ENCODE measurements around the gene MYCL.

MYCL gene

GRCh38 chr1:39854738-39855137 lies 47.0 kb downstream of the MYCL start:
- ATAC-seq (ENCODE audit: insufficient read depth, low read depth) (no peak), DNase-seq (no peak)
- Histone ChIP-seq H3K4me1 (ENCODE audit: insufficient read depth, low read length) (no peaks in the 10 kb centered on the region), H3K27ac (ENCODE audit: low read length) (no peak overlapping the region), H3K9ac (ENCODE audit: low read depth, low read length) (no peak overlapping the region), H3K9me3 (ENCODE audit: insufficient read depth, low read length, severe bottlenecking) (no peaks in the 10 kb centered on the region), H3K27me3 (ENCODE audit: insufficient read depth, low read length, poor library complexity) (no peaks in the 10 kb centered on the region), H2AFZ (ENCODE audit: low read depth, low read length) (no peak overlapping the region), H3K4me2 (ENCODE audit: insufficient read depth, low read length) (no peak overlapping the region), H3K4me3 (ENCODE audit: low read depth in 1 of 2, low read length in 2 of 2) (no peak overlapping the region), H3K36me3 (ENCODE audit: insufficient read depth, low read length) (peaks cover 54% of the 10 kb centered on the region; the same call in 1 of the 2 replicates), H3K79me2 (ENCODE audit: insufficient read depth, low read length) (peaks cover 27% of the 10 kb centered on the region), H4K20me1 (ENCODE audit: insufficient read depth, low read length) (peaks cover 7% of the 10 kb centered on the region; the same call in 1 of the 2 replicates)
- TF ChIP-seq CTCF (IDR thresholded peaks at IDR 0.05; ENCODE audit: borderline replicate concordance, extremely low read depth, low read length, poor library complexity, severe bottlenecking) (no peak), EZH2 (IDR thresholded peaks at IDR 0.05; ENCODE audit: borderline replicate concordance, low read depth, low read length, severe bottlenecking) (no peak)

GRCh38 chr1:39854314-39854713 lies 47.4 kb downstream of the MYCL start:
- H3K79me2 ChIP-seq (ENCODE audit: insufficient read depth, low read length), result peaks cover 23% of the 10 kb centered on the region

DNA sequence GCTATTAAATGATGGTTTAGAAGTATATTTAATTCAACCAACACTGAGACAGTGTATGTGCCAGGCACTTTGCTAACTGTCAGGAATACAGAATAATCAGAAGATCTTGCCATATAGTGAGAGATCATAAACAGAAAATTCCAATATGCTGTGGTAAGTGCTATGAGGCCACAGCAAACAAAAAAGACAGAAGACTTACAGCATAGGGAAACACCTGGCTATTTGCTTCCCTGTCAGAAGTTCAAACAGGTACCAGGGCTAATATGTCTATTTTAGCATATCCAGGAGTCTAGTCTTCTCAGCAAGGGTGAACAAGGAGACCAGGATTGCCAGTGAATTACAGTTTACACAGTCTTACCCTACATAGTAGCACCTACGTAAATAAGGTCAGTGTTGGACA lies 48.8 kb downstream of the MYCL start:
- Histone ChIP-seq H2AFZ (ENCODE audit: low read depth, low read length) (no peak overlapping the region), H3K9me3 (ENCODE audit: insufficient read depth, low read length, severe bottlenecking) (no peaks in the 10 kb centered on the region), H3K4me1 (ENCODE audit: insufficient read depth, low read length) (no peaks in the 10 kb centered on the region), H3K4me3 (ENCODE audit: low read depth in 1 of 2, low read length in 2 of 2) (no peak overlapping the region), H3K4me2 (ENCODE audit: insufficient read depth, low read length) (no peak overlapping the region), H3K9ac (ENCODE audit: low read depth, low read length) (no peak overlapping the region), H3K36me3 (ENCODE audit: insufficient read depth, low read length) (peaks cover 66% of the 10 kb centered on the region), H3K79me2 (ENCODE audit: insufficient read depth, low read length) (peaks cover 11% of the 10 kb centered on the region; the same call in 1 of the 2 replicates), H3K27ac (ENCODE audit: low read length) (no peak overlapping the region), H3K27me3 (ENCODE audit: insufficient read depth, low read length, poor library complexity) (no peaks in the 10 kb centered on the region), H4K20me1 (ENCODE audit: insufficient read depth, low read length) (peaks cover 7% of the 10 kb centered on the region; the same call in 1 of the 2 replicates)
- TF ChIP-seq CTCF (IDR thresholded peaks at IDR 0.05; ENCODE audit: borderline replicate concordance, extremely low read depth, low read length, poor library complexity, severe bottlenecking) (no peak), EZH2 (IDR thresholded peaks at IDR 0.05; ENCODE audit: borderline replicate concordance, low read depth, low read length, severe bottlenecking) (no peak)
- DNase-seq, result no peak
- ATAC-seq (ENCODE audit: insufficient read depth, low read depth), result no peak

More at GRCh38 chr1:39854314-39854713, 47.4 kb downstream of the MYCL start:
- H3K36me3 ChIP-seq (ENCODE audit: insufficient read depth, low read length), result peaks cover 58% of the 10 kb centered on the region
- no peak overlapping the region for H3K4me3 ChIP-seq (ENCODE audit: low read depth in 1 of 2, low read length in 2 of 2)
- H3K27me3 ChIP-seq (ENCODE audit: insufficient read depth, low read length, poor library complexity), result no peaks in the 10 kb centered on the region
- no peak for TF ChIP-seq EZH2 (IDR thresholded peaks at IDR 0.05; ENCODE audit: borderline replicate concordance, low read depth, low read length, severe bottlenecking)
- no peak for TF ChIP-seq CTCF (IDR thresholded peaks at IDR 0.05; ENCODE audit: borderline replicate concordance, extremely low read depth, low read length, poor library complexity, severe bottlenecking)
- H3K27ac ChIP-seq (ENCODE audit: low read length), result no peak overlapping the region
- no peaks in the 10 kb centered on the region for H3K4me1 ChIP-seq (ENCODE audit: insufficient read depth, low read length)
- ATAC-seq (ENCODE audit: insufficient read depth, low read depth), result no peak
- peaks cover 7% of the 10 kb centered on the region; the same call in 1 of the 2 replicates for H4K20me1 ChIP-seq (ENCODE audit: insufficient read depth, low read length)
- no peak overlapping the region for H3K4me2 ChIP-seq (ENCODE audit: insufficient read depth, low read length)
- H3K9me3 ChIP-seq (ENCODE audit: insufficient read depth, low read length, severe bottlenecking), result no peaks in the 10 kb centered on the region
- no peak for DNase-seq
- no peak overlapping the region for H3K9ac ChIP-seq (ENCODE audit: low read depth, low read length)
- no peak overlapping the region for H2AFZ ChIP-seq (ENCODE audit: low read depth, low read length)

Measured in DND-41 (cell line).